NT2/D1 (cell line): ENCODE results near the gene XK.
"Not testable (repeated sequence)": the region's sequence is repeated elsewhere in the genome, so short reads cannot be mapped to it uniquely, and the experiment has no call there.

ENCODE experiments used
- DNase-seq: peaks from one replicate; pipeline ENCODE4 v3.0.0-alpha.2; 2011; ENCODE audit warnings: low read depth, low spot score
- H3K27me3 ChIP-seq: 2 replicates; pipeline ENCODE4 v1.6.0; 2011; ENCODE audit warnings: mild to moderate bottlenecking; ENCODE audit not compliant: insufficient read length, insufficient read depth
- H3K36me3 ChIP-seq: 2 replicates; pipeline ENCODE4 v1.6.1; 2011; ENCODE audit warnings: mild to moderate bottlenecking, low read length, mixed read lengths; ENCODE audit not compliant: insufficient read depth, insufficient read length
- H3K4me1 ChIP-seq: 2 replicates; pipeline ENCODE4 v1.5.1; 2011; ENCODE audit not compliant: insufficient read depth, insufficient read length
- H3K4me3 ChIP-seq: 2 replicates; pipeline ENCODE4 v1.5.1; 2011; ENCODE audit warnings: low read depth; ENCODE audit not compliant: insufficient read length
- H3K9ac ChIP-seq: 2 replicates; pipeline ENCODE4 v1.6.0; 2011; ENCODE audit warnings: low read depth; ENCODE audit not compliant: insufficient read length
- H3K9me3 ChIP-seq: 2 replicates; pipeline ENCODE4 v1.5.1; 2011; ENCODE audit warnings: mild to moderate bottlenecking, low read length; ENCODE audit not compliant: insufficient read depth
- SUZ12 ChIP-seq: IDR thresholded peaks from 2 replicates; pipeline ENCODE4 v1.6.1; 2011; ENCODE audit not compliant: insufficient read length, insufficient read depth; ENCODE audit errors: extremely low read depth
- YY1 ChIP-seq: IDR thresholded peaks from 2 replicates; pipeline ENCODE4 v1.6.1; 2011; ENCODE audit not compliant: insufficient read length, insufficient read depth
- ZNF274 ChIP-seq: IDR thresholded peaks from 2 replicates; pipeline ENCODE4 v1.6.1; 2011; ENCODE audit warnings: mild to moderate bottlenecking, low read depth, low read length

The XK gene, protein sequence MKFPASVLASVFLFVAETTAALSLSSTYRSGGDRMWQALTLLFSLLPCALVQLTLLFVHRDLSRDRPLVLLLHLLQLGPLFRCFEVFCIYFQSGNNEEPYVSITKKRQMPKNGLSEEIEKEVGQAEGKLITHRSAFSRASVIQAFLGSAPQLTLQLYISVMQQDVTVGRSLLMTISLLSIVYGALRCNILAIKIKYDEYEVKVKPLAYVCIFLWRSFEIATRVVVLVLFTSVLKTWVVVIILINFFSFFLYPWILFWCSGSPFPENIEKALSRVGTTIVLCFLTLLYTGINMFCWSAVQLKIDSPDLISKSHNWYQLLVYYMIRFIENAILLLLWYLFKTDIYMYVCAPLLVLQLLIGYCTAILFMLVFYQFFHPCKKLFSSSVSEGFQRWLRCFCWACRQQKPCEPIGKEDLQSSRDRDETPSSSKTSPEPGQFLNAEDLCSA

DNA sequence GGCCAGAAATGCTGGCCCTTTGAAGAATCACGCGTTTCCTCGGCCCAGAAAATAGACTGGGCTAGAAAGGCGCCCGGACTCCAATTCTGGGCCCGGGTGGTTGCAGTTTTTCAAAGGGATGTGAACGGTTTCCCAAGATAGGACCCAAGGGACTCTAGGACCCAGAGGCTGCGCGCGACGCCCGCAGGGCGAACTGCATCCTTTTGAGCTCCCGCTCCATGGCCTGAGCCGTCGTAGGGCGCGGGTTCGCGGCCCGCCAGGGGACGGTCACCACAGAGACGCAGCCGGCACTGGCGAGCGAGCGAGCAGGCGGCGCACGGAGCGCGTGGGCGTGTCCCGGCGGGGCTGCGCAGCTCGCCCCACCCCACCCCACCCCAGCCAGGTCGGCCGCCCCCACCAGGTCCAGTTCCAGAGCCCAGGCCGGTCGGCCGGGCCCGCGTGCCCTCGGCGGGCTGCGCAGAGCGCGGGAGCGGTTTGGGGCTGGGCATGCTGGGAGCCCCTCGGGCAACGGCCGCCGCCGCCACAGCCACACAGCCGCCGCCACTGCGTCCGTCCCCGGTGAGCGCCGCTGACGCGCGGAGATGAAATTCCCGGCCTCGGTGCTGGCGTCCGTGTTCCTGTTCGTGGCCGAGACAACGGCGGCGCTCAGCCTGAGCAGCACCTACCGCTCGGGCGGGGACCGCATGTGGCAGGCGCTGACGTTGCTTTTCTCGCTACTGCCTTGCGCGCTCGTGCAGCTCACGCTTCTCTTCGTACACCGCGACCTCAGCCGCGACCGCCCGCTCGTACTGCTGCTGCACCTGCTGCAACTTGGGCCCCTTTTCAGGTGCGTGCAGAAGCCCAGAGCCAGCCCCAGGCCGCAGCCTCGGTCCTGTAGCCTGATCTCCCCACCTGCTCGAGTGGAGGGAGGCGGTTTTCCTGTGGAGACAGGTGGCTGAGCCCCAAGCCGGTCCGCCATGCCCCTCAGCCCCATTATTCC is at the start of gene XK:
TSS of gene XK (plus strand) at position 411 of the 979 bp plus-strand sequence. CDS start at position 582, 171 bp downstream.
- Histone ChIP-seq H3K9ac (peak within 1 kb of the TSS; percentile 77), H3K4me1 (no peaks in the 10 kb centered on the region), H3K36me3 (no peaks in the 10 kb centered on the region), H3K27me3 (peaks cover 16% of the 10 kb centered on the region), H3K9me3 (no peaks in the 10 kb centered on the region), H3K4me3 (peak within 1 kb of the TSS; percentile 65)
- peak; percentile 73 for DNase-seq
- TF ChIP-seq SUZ12 = no peak
- no peak for TF ChIP-seq ZNF274

DNA sequence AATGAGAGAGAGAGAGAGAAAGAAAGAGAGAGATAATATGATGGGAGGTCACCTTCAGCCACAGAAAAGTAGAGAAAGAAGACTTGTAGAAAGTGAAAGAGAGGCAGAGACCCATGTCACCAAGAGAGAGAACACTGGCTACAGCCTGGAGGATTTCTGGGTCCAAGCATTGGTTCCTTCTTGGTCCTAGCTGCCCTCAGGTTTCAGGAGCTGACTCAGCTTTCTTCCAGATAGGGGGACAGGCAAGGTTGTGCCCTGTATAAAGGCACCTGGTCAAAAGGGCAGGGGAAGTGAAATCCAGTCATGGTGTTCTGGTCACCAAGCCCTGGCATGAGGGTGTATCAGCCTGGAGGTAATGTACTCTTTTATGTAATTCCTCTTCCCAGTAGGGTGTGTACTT is 47.5 kb upstream of the XK start:
- H3K9me3 ChIP-seq = peaks cover 10% of the 10 kb centered on the region; the same call in 1 of the 2 replicates
- H3K36me3 ChIP-seq = no peaks in the 10 kb centered on the region
- H3K27me3 ChIP-seq = no peaks in the 10 kb centered on the region
- H3K9ac ChIP-seq = no peak overlapping the region
- no peaks in the 10 kb centered on the region for H3K4me1 ChIP-seq
- TF ChIP-seq ZNF274 (no peak), YY1 (no peak), SUZ12 (no peak)
- no peak overlapping the region for H3K4me3 ChIP-seq
- no peak for DNase-seq

DNA sequence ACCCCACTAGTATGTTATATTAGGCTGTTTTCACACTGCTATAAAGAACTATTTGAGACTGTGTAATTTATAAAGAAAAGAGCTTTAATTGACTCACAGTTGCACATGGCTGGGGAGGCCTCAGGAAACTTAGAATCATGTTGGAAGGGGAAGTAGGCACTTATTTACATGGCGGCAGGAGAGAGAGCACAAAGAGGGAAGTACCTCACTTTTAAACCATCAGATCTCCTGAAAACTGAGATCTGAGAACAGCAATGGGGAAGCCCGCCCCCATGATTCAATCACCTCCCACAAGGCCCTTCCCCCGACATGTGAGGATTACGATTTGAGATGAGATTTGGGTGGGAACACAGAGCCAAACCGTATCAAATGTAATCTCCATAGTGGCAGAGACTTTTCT is 45.4 kb upstream of the XK start:
- no peaks in the 10 kb centered on the region for H3K36me3 ChIP-seq
- no peak for TF ChIP-seq SUZ12
- no peak for TF ChIP-seq YY1
- TF ChIP-seq ZNF274 = no peak
- H3K9me3 ChIP-seq = no peaks in the 10 kb centered on the region
- no peak overlapping the region for H3K9ac ChIP-seq
- H3K4me3 ChIP-seq = no peak overlapping the region
- no peaks in the 10 kb centered on the region for H3K27me3 ChIP-seq
- no peaks in the 10 kb centered on the region for H3K4me1 ChIP-seq
- no peak for DNase-seq

DNA sequence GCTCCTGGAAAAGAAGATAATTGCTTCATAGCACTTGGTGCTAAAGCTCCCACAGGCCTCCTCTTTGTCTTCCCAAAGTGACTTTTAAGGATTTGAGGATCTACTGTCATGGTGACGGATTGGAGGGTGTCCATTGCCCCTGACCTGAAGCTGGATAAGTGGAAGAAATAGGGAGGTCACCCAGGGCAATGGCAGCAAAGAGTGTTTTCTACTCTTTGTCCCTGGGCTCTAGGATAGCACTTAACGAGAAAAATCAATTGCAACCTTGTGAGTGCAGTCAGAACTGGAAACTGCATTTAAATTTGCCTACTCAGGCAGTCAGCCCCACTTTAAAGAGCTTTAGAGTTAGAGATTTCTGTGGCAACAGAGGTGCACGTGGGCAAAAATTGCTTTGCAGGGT is 43.7 kb upstream of the XK start:
- TF ChIP-seq YY1 (no peak), SUZ12 (no peak), ZNF274 (no peak)
- Histone ChIP-seq H3K27me3 (no peaks in the 10 kb centered on the region), H3K4me3 (no peak overlapping the region), H3K4me1 (no peaks in the 10 kb centered on the region), H3K9ac (no peak overlapping the region), H3K36me3 (no peaks in the 10 kb centered on the region), H3K9me3 (no peaks in the 10 kb centered on the region)
- no peak for DNase-seq

DNA sequence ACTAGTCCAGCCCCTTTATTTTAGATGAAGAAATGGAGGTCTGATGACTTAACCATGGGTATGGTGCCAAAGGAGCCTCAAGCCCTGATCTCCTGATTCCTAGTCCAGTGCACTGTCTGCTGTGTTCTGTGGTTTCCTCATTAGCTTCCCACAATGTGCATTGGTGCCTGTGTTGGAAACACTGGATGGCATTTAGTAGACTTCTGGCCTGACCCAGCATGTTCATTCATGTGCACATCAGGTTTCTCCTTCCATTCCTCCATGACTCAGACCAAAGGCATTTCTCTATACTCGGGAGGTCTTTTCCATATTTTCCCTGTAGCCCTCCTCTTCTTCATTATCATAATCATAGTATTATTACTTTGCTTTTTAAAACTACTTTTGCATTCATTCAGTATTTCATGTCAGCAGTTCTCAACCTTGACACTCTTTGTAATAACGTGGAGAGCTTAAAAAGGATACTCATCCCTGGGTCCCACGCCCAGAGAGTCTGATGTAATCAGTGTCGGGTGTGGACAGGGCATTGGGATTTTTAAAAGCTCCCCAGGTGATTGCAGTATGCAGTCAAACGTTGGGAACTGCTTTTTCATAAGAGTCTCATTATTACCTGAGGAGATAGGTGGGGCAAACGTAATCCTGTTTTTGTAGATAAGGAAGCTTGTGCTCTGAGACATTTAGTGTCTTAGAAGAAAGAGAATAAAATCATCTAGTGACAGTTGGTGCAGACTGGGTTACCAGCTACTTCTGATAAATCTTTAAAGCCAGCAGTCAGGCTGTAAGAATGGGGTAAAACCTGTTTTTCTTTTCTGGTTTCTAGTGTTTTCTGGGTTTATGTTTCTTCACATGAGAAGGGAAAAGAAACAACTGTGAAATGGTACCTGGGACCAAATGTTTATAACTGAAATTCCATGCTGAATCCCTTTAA is 40.9 kb upstream of the XK start:
- no peak overlapping the region for H3K4me3 ChIP-seq
- no peaks in the 10 kb centered on the region for H3K4me1 ChIP-seq
- no peak for DNase-seq
- no peaks in the 10 kb centered on the region for H3K27me3 ChIP-seq
- no peaks in the 10 kb centered on the region for H3K36me3 ChIP-seq
- no peak overlapping the region for H3K9ac ChIP-seq
- TF ChIP-seq ZNF274 (no peak), YY1 (no peak), SUZ12 (no peak)
- H3K9me3 ChIP-seq = no peaks in the 10 kb centered on the region

DNA sequence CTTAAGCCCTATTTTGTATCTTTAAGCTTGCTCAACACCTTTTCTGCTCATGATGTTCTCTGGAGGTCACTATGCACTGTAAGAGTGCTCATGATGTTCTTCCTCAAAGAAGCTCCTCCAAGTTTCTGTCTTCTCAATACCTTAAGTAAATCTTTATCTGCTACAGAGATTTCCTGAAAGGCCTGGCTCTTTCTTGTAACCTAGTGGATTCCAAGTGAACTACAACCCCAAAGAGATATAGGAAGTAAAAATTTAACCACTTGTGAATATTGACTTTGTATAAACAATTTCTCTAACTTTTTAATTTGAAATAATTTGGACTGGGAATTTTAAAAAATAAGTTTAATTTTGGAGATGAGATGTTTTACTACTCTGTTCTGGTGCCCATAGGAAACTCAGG is 39.3 kb upstream of the XK start:
- no peak for DNase-seq
- H3K4me1 ChIP-seq = no peaks in the 10 kb centered on the region

DNA sequence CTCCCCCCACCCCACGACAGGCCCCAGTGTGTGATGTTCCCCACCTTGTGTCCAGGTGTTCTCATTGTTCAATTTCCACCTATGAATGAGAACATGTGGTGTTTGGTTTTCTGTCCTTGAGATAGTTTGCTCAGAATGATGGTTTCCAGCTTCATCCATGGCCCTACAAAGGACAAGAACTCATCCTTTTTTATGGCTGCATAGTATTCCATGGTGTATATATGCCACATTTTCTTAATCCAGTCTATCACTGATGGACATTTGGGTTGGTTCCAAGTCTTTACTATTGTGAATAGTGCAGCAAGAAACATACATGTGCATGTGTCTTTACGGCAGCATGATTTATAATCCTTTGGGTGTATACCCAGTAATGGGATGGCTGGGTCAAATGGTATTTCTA is 34.7 kb upstream of the XK start:
- not testable (repeated sequence) for H3K4me3 ChIP-seq, H3K27me3 ChIP-seq, H3K36me3 ChIP-seq, DNase-seq, H3K4me1 ChIP-seq, H3K9me3 ChIP-seq, H3K9ac ChIP-seq

More for the DNA sequence above, 39.3 kb upstream of the XK start:
- H3K27me3 ChIP-seq = no peaks in the 10 kb centered on the region
- no peak for TF ChIP-seq ZNF274
- no peak for TF ChIP-seq YY1
- TF ChIP-seq SUZ12 = no peak
- no peaks in the 10 kb centered on the region for H3K36me3 ChIP-seq
- H3K4me3 ChIP-seq = no peak overlapping the region
- no peaks in the 10 kb centered on the region for H3K9me3 ChIP-seq
- H3K9ac ChIP-seq = no peak overlapping the region
